ENCODE results near the gene RUNDC1.
"Not testable (repeated sequence)": the region's sequence is repeated elsewhere in the genome, so short reads cannot be mapped to it uniquely, and the experiment has no call there.

Gene RUNDC1

GRCh38 chr17:42980274-42980765, at the start of gene RUNDC1:
TSS of gene RUNDC1 (plus strand) at chr17:42980565. CDS start at chr17:42980577, 12 bp downstream.
- H3K4me1 Mint-ChIP-seq (ENCODE audit: low read depth) = peaks cover 48% of the 10 kb centered on the region

GRCh38 chr17:42937712-42938596, 42.4 kb upstream of the RUNDC1 start:
- H3K4me1 Mint-ChIP-seq (ENCODE audit: low read depth) = peaks cover 11% of the 10 kb centered on the region
- intact Hi-C loops (cut with micrococcal nuclease) = loop anchor here (2.0 kb wide), 1 partner anchor 95 kb away; no protein-coding TSS in a partner anchor
- peaks cover 5% of the 10 kb centered on the region for H3K27me3 Mint-ChIP-seq
- H3K4me3 Mint-ChIP-seq = no peak overlapping the region
- H3K27ac Mint-ChIP-seq = no peak overlapping the region
- H3K36me3 Mint-ChIP-seq (ENCODE audit: low read depth) = no peaks in the 10 kb centered on the region
- no peaks in the 10 kb centered on the region for H3K9me3 Mint-ChIP-seq

More at GRCh38 chr17:42980274-42980765, at the start of gene RUNDC1:
- Mint-ChIP-seq H3K27me3 (peaks cover 4% of the 10 kb centered on the region), H3K27ac (peak within 1 kb of the TSS; percentile 95), H3K9me3 (no peaks in the 10 kb centered on the region), H3K36me3 (ENCODE audit: low read depth) (peaks cover 41% of the 10 kb centered on the region), H3K4me3 (peak within 1 kb of the TSS; percentile 99)
- intact Hi-C loops (cut with micrococcal nuclease) = loop anchor here (2.0 kb wide), 1 partner anchor 16 kb away; the partner anchor contains the start of gene AARSD1

GRCh38 chr17:42944211-42944610, 36.2 kb upstream of the RUNDC1 start:
- Mint-ChIP-seq H3K27ac (no peak overlapping the region), H3K4me3 (no peak overlapping the region), H3K9me3 (no peaks in the 10 kb centered on the region), H3K4me1 (ENCODE audit: low read depth) (no peaks in the 10 kb centered on the region), H3K27me3 (no peaks in the 10 kb centered on the region), H3K36me3 (ENCODE audit: low read depth) (peaks cover 15% of the 10 kb centered on the region)
- intact Hi-C loops (cut with micrococcal nuclease) = no loop called here

GRCh38 chr17:42946812-42947211, 33.6 kb upstream of the RUNDC1 start:
- intact Hi-C loops (cut with micrococcal nuclease) = no loop called here
- no peaks in the 10 kb centered on the region for H3K4me1 Mint-ChIP-seq (ENCODE audit: low read depth)
- H3K27ac Mint-ChIP-seq = no peak overlapping the region
- H3K36me3 Mint-ChIP-seq (ENCODE audit: low read depth) = peaks cover 41% of the 10 kb centered on the region
- no peaks in the 10 kb centered on the region for H3K9me3 Mint-ChIP-seq
- no peak overlapping the region for H3K4me3 Mint-ChIP-seq
- H3K27me3 Mint-ChIP-seq = no peaks in the 10 kb centered on the region

- Mint-ChIP-seq H3K36me3 (ENCODE audit: low read depth) (peaks cover 75% of the 10 kb centered on the region), H3K4me3 (no peak overlapping the region), H3K27me3 (no peaks in the 10 kb centered on the region), H3K27ac (no peak overlapping the region), H3K9me3 (no peaks in the 10 kb centered on the region), H3K4me1 (ENCODE audit: low read depth) (no peaks in the 10 kb centered on the region)
- intact Hi-C loops (cut with micrococcal nuclease) = no loop called here
Observed at GRCh38 chr17:42950044-42950783, 30.2 kb upstream of the RUNDC1 start.

- peaks cover 94% of the 10 kb centered on the region for H3K36me3 Mint-ChIP-seq (ENCODE audit: low read depth)
- no peak overlapping the region for H3K4me3 Mint-ChIP-seq
- no peaks in the 10 kb centered on the region for H3K4me1 Mint-ChIP-seq (ENCODE audit: low read depth)
- H3K9me3 Mint-ChIP-seq = no peaks in the 10 kb centered on the region
- intact Hi-C loops (cut with micrococcal nuclease) = no loop called here
- H3K27me3 Mint-ChIP-seq = no peaks in the 10 kb centered on the region
- no peak overlapping the region for H3K27ac Mint-ChIP-seq
Observed at GRCh38 chr17:42953669-42954068, 26.7 kb upstream of the RUNDC1 start.

GRCh38 chr17:42964161-42964932, 16.0 kb upstream of the RUNDC1 start, which contains the start of gene AARSD1:
TSS of gene AARSD1 (minus strand) at chr17:42964454. CDS start at chr17:42964440, 14 bp downstream.
- no peaks in the 10 kb centered on the region for H3K27me3 Mint-ChIP-seq
- peak within 1 kb of the TSS; percentile 88 for H3K27ac Mint-ChIP-seq
- no peaks in the 10 kb centered on the region for H3K9me3 Mint-ChIP-seq
- peaks cover 26% of the 10 kb centered on the region for H3K4me1 Mint-ChIP-seq (ENCODE audit: low read depth)
- H3K4me3 Mint-ChIP-seq = peak within 1 kb of the TSS; percentile 92
- intact Hi-C loops (cut with micrococcal nuclease) = loop anchor here (2.0 kb wide), 1 partner anchor 16 kb away; the partner anchor contains the start of genes PTGES3L and RUNDC1
- H3K36me3 Mint-ChIP-seq (ENCODE audit: low read depth) = peaks cover 38% of the 10 kb centered on the region

- Mint-ChIP-seq H3K36me3 (ENCODE audit: low read depth) (peaks cover 9% of the 10 kb centered on the region), H3K9me3 (no peaks in the 10 kb centered on the region), H3K27ac (peak overlapping the region; percentile 48), H3K4me1 (ENCODE audit: low read depth) (peaks cover 20% of the 10 kb centered on the region), H3K4me3 (no peak overlapping the region), H3K27me3 (no peaks in the 10 kb centered on the region)
- intact Hi-C loops (cut with micrococcal nuclease) = no loop called here
Observed at GRCh38 chr17:42967925-42968324, 12.4 kb upstream of the RUNDC1 start.

GRCh38 chr17:42969001-42969581, 11.3 kb upstream of the RUNDC1 start:
- H3K27ac Mint-ChIP-seq = no peak overlapping the region
- intact Hi-C loops (cut with micrococcal nuclease) = no loop called here
- peaks cover 10% of the 10 kb centered on the region for H3K4me1 Mint-ChIP-seq (ENCODE audit: low read depth)
- no peaks in the 10 kb centered on the region for H3K27me3 Mint-ChIP-seq
- H3K36me3 Mint-ChIP-seq (ENCODE audit: low read depth) = peaks cover 7% of the 10 kb centered on the region
- no peak overlapping the region for H3K4me3 Mint-ChIP-seq
- H3K9me3 Mint-ChIP-seq = no peaks in the 10 kb centered on the region

- no peak overlapping the region for H3K4me3 Mint-ChIP-seq
- intact Hi-C loops (cut with micrococcal nuclease) = no loop called here
- no peaks in the 10 kb centered on the region for H3K36me3 Mint-ChIP-seq (ENCODE audit: low read depth)
- no peaks in the 10 kb centered on the region for H3K27me3 Mint-ChIP-seq
- H3K9me3 Mint-ChIP-seq = no peaks in the 10 kb centered on the region
- H3K27ac Mint-ChIP-seq = no peak overlapping the region
- peaks cover 10% of the 10 kb centered on the region for H3K4me1 Mint-ChIP-seq (ENCODE audit: low read depth)
Observed at GRCh38 chr17:42971589-42971988, 8.8 kb upstream of the RUNDC1 start.

GRCh38 chr17:42973323-42973722, 7.0 kb upstream of the RUNDC1 start:
- H3K9me3 Mint-ChIP-seq; intact Hi-C loops (cut with micrococcal nuclease); H3K4me3 Mint-ChIP-seq; H3K27me3 Mint-ChIP-seq; H3K27ac Mint-ChIP-seq; H3K36me3 Mint-ChIP-seq (ENCODE audit: low read depth); H3K4me1 Mint-ChIP-seq (ENCODE audit: low read depth): not testable (repeated sequence)

- H3K9me3 Mint-ChIP-seq = no peaks in the 10 kb centered on the region
- H3K4me1 Mint-ChIP-seq (ENCODE audit: low read depth) = peaks cover 11% of the 10 kb centered on the region
- intact Hi-C loops (cut with micrococcal nuclease) = no loop called here
- peaks cover 2% of the 10 kb centered on the region for H3K36me3 Mint-ChIP-seq (ENCODE audit: low read depth)
- no peak overlapping the region for H3K27ac Mint-ChIP-seq
- H3K4me3 Mint-ChIP-seq = no peak overlapping the region
- peaks cover 4% of the 10 kb centered on the region for H3K27me3 Mint-ChIP-seq
Observed at GRCh38 chr17:42975265-42975664, 5.1 kb upstream of the RUNDC1 start.

GRCh38 chr17:42975701-42976100, 4.7 kb upstream of the RUNDC1 start:
- H3K27me3 Mint-ChIP-seq; H3K4me3 Mint-ChIP-seq; H3K36me3 Mint-ChIP-seq (ENCODE audit: low read depth); intact Hi-C loops (cut with micrococcal nuclease); H3K27ac Mint-ChIP-seq; H3K9me3 Mint-ChIP-seq: not testable (repeated sequence)
- H3K4me1 Mint-ChIP-seq (ENCODE audit: low read depth) = peaks cover 14% of the 10 kb centered on the region
